Measurements from ENCODE around the gene ADORA2B. TPM values are rescaled to one million over a fixed set of nuclear protein-coding genes. Genes with fewer than 3 reads are reported as not detected.

The ADORA2B gene
- total and polyA plus RNA-seq, 9 donors, result 0.06 to 1.0 (median 0.28) TPM; not detected in 3

GRCh38 chr17:15918261-15918660, 26.7 kb upstream of the ADORA2B start:
- no peak for TF ChIP-seq EP300 (IDR thresholded peaks at IDR 0.05)
- TF ChIP-seq POLR2A (IDR thresholded peaks at IDR 0.05), result no peak
- TF ChIP-seq CTCF (IDR thresholded peaks at IDR 0.05), result no peak
- H3K4me1 ChIP-seq (ENCODE audit: insufficient read depth), result no peaks in the 10 kb centered on the region
- H3K27me3 ChIP-seq, result no peaks in the 10 kb centered on the region
- no peak overlapping the region for H3K4me3 ChIP-seq
- no peaks in the 10 kb centered on the region for H3K36me3 ChIP-seq
- WGBS, 3 donors, result 93 to 95% (median 95%) methylated on average over 11 of the region's 11 CpGs
- H3K27ac ChIP-seq, result no peak overlapping the region
- H3K9me3 ChIP-seq, result no peaks in the 10 kb centered on the region
- no peak for DNase-seq
- intact Hi-C loops (cut with DNase I), result no loop called here

GRCh38 chr17:15918661-15919259, 26.2 kb upstream of the ADORA2B start:
- Histone ChIP-seq H3K36me3 (no peaks in the 10 kb centered on the region), H3K27me3 (no peaks in the 10 kb centered on the region), H3K4me3 (no peak overlapping the region), H3K9me3 (no peaks in the 10 kb centered on the region), H3K27ac (no peak overlapping the region), H3K4me1 (ENCODE audit: insufficient read depth) (no peaks in the 10 kb centered on the region)
- 89 to 90% (median 89%) methylated on average over 9 of the region's 9 CpGs for WGBS, 3 donors
- DNase-seq, result no peak
- TF ChIP-seq POLR2A (IDR thresholded peaks at IDR 0.05), result no peak
- TF ChIP-seq CTCF (IDR thresholded peaks at IDR 0.05), result no peak
- TF ChIP-seq EP300 (IDR thresholded peaks at IDR 0.05), result no peak
- intact Hi-C loops (cut with DNase I), result no loop called here

GRCh38 chr17:15919466-15919865, 25.5 kb upstream of the ADORA2B start:
- TF ChIP-seq POLR2A (IDR thresholded peaks at IDR 0.05), result no peak
- TF ChIP-seq EP300 (IDR thresholded peaks at IDR 0.05), result no peak
- no peak for TF ChIP-seq CTCF (IDR thresholded peaks at IDR 0.05)
- Histone ChIP-seq H3K4me1 (ENCODE audit: insufficient read depth) (no peaks in the 10 kb centered on the region), H3K9me3 (no peaks in the 10 kb centered on the region), H3K27ac (no peak overlapping the region), H3K27me3 (no peaks in the 10 kb centered on the region), H3K36me3 (no peaks in the 10 kb centered on the region), H3K4me3 (no peak overlapping the region)
- no peak for DNase-seq
- intact Hi-C loops (cut with DNase I), result no loop called here

- WGBS, 3 donors, result 70 to 79% (median 73%) methylated on average over 9 of the region's 9 CpGs
- intact Hi-C loops (cut with DNase I), result no loop called here
- no peak for DNase-seq
These were observed 24.1 kb upstream of the ADORA2B start for GRCh38 chr17:15920758-15921239.

More at GRCh38 chr17:15920758-15921239, 24.1 kb upstream of the ADORA2B start:
- H3K9me3 ChIP-seq, result no peaks in the 10 kb centered on the region
- TF ChIP-seq CTCF (IDR thresholded peaks at IDR 0.05), result no peak
- TF ChIP-seq POLR2A (IDR thresholded peaks at IDR 0.05), result no peak
- TF ChIP-seq EP300 (IDR thresholded peaks at IDR 0.05), result no peak
- H3K36me3 ChIP-seq, result no peaks in the 10 kb centered on the region
- no peaks in the 10 kb centered on the region for H3K4me1 ChIP-seq (ENCODE audit: insufficient read depth)
- H3K27ac ChIP-seq, result no peak overlapping the region
- H3K27me3 ChIP-seq, result no peaks in the 10 kb centered on the region
- no peak overlapping the region for H3K4me3 ChIP-seq
